Endodermal cell (in vitro differentiated cells): ENCODE results near the gene ACBD4. TPM values are rescaled to one million over a fixed set of nuclear protein-coding genes. Genes with fewer than 3 reads are reported as not detected.
A peak's percentile ranks its signal among the peaks of the same experiment; 100 is the strongest.

Source experiments
- DNase-seq: peaks from one replicate; pipeline ENCODE4 v3.0.0-alpha.2; 2017
- H3K27ac ChIP-seq: 2 replicates; pipeline ENCODE4 v1.5.1; 2013; ENCODE audit warnings: mild to moderate bottlenecking, low read depth, low read length, moderate library complexity
- H3K27me3 ChIP-seq: 2 replicates; pipeline ENCODE4 v1.6.1; 2013; ENCODE audit warnings: mild to moderate bottlenecking, low read length, moderate library complexity; ENCODE audit not compliant: insufficient read depth, control insufficient read depth, poor library complexity, severe bottlenecking
- H3K36me3 ChIP-seq: 2 replicates; pipeline ENCODE4 v1.7.0; 2013; ENCODE audit warnings: mild to moderate bottlenecking, low read length, moderate library complexity; ENCODE audit not compliant: control insufficient read depth, insufficient read depth
- H3K4me1 ChIP-seq: one replicate; pipeline ENCODE4 v1.7.0; 2013; ENCODE audit warnings: low read length; ENCODE audit not compliant: control insufficient read depth, insufficient read depth
- H3K4me3 ChIP-seq: 2 replicates; pipeline ENCODE4 v1.5.1; 2013; ENCODE audit warnings: mild to moderate bottlenecking, low read length, moderate library complexity
- H3K9ac ChIP-seq: 2 replicates; pipeline ENCODE4 v1.6.1; 2013; ENCODE audit warnings: mild to moderate bottlenecking, low read length, moderate library complexity; ENCODE audit not compliant: poor library complexity, severe bottlenecking; ENCODE audit errors: extremely low read depth
- H3K9me3 ChIP-seq: 2 replicates; pipeline ENCODE4 v1.6.1; 2013; ENCODE audit warnings: mild to moderate bottlenecking, low read length, moderate library complexity; ENCODE audit not compliant: control insufficient read depth
- H3K27ac Mint-ChIP-seq: 2 replicates; pipeline ENCODE4 v1.8.0; 2020; ENCODE audit warnings: mixed read lengths
- H3K27me3 Mint-ChIP-seq: 2 replicates; pipeline ENCODE4 v1.8.0; 2021; ENCODE audit warnings: mild to moderate bottlenecking, mixed read lengths; ENCODE audit not compliant: insufficient read depth
- H3K36me3 Mint-ChIP-seq: 2 replicates; pipeline ENCODE4 v1.8.0; 2020; ENCODE audit warnings: low read depth, mixed read lengths
- H3K4me1 Mint-ChIP-seq: 2 replicates; pipeline ENCODE4 v1.8.0; 2020; ENCODE audit warnings: mixed read lengths
- H3K4me3 Mint-ChIP-seq: 2 replicates; pipeline ENCODE4 v1.8.0; 2020; ENCODE audit warnings: mild to moderate bottlenecking, moderate library complexity, mixed read lengths
- H3K9me3 Mint-ChIP-seq: 2 replicates; pipeline ENCODE4 v1.8.0; 2020; ENCODE audit warnings: mild to moderate bottlenecking, mixed read lengths
- WGBS, 2 experiments: methylation state at CpG; one replicate each; pipeline versions ENCODE4 v1.1.5 to v1.1.7; 2013; ENCODE audit warnings: missing lambda C conversion rate in 2 of 2, mixed read lengths in 1 of 2; ENCODE audit not compliant: insufficient coverage in 1 of 2, insufficient read length in 1 of 2; 5-methylcytosine and 5-hydroxymethylcytosine counted together
- long read RNA-seq, 4 experiments: library from polyadenylated mRNA in 2 of 4; library from RNA in 1 of 4; library from capped mRNA in 1 of 4; stranded (forward) in 3 of 4; unstranded in 1 of 4; transcript quantifications; one replicate each; pipeline ENCODE4 v2.0.0, GENCODE V29; 2020 to 2021; ENCODE audit warnings: inconsistent platforms in 1 of 4
- polyA plus RNA-seq, 2 experiments: library from polyadenylated mRNA; stranded (reverse); fragments of 50-300 nt; gene quantifications; one replicate each; pipeline ENCODE4 v1.2.3, GENCODE V29; 2013
- total RNA-seq, 2 donors: library from RNA; stranded (reverse); fragmentation: NEBNext Ultra II Directional in 1 of 2; extraction: Animal tissue kit (Norgen Biotek cat#: 25700) in 1 of 2; gene quantifications; 2 replicates in 1 of 2; 3 replicates in 1 of 2; pipeline ENCODE4 v1.2.1, GENCODE V29; 2021
- TF ChIP-seq, protein P1 (sequence below): fragments of 200-600 bp; sonication (generic); conservative IDR thresholded peaks from 2 replicates; pipeline ENCODE4 v1.5.0; 2021; ENCODE audit warnings: antibody characterized with exemption, mild to moderate bottlenecking

The ACBD4 gene
- total RNA-seq, result 10 to 100 TPM; 17.4 to 19.5 TPM
- 6.8 TPM for polyA plus RNA-seq (2013, experiment 1 of 2)
- polyA plus RNA-seq (2013, experiment 2 of 2), result 6.0 TPM
- long read RNA-seq, experiment 1, partial matches to known transcripts, result 2 of 3 reads
- long read RNA-seq, experiment 1, other reads (novel, unspliced or antisense), result 1 of 3 reads
- long read RNA-seq, experiment 2, transcript ACBD4-207 (10 exons, 1,579 nt), result major isoform, 5 of 21 reads
- long read RNA-seq, experiment 2, partial matches to known transcripts, result 3 of 21 reads
- long read RNA-seq, experiment 2, other reads (novel, unspliced or antisense), result 10 of 21 reads
- long read RNA-seq, experiment 3, transcript ACBD4-201 (10 exons, 1,806 nt), result major isoform, 8 of 28 reads
- long read RNA-seq, experiment 3, partial matches to known transcripts, result 0 of 28 reads
- long read RNA-seq, experiment 3, other reads (novel, unspliced or antisense), result 16 of 28 reads
- long read RNA-seq, experiment 4, transcript ACBD4-207 (10 exons, 1,579 nt), result major isoform, 6 of 22 reads
- long read RNA-seq, experiment 4, partial matches to known transcripts, result 1 of 22 reads
- long read RNA-seq, experiment 4, other reads (novel, unspliced or antisense), result 12 of 22 reads

- Mint-ChIP-seq H3K4me1 (peaks cover 15% of the 10 kb centered on the region), H3K9me3 (no peaks in the 10 kb centered on the region), H3K36me3 (no peaks in the 10 kb centered on the region), H3K4me3 (peak within 1 kb of the TSS; percentile 62), H3K27me3 (no peaks in the 10 kb centered on the region), H3K27ac (peak within 1 kb of the TSS; percentile 17)
- Histone ChIP-seq H3K9me3 (no peaks in the 10 kb centered on the region), H3K27me3 (no peaks in the 10 kb centered on the region), H3K36me3 (no peaks in the 10 kb centered on the region), H3K4me3 (peak within 1 kb of the TSS; percentile 78), H3K4me1 (peaks cover 9% of the 10 kb centered on the region), H3K27ac (no peak within 1 kb of the TSS), H3K9ac (peak within 1 kb of the TSS; percentile 6)
- WGBS, 2 experiments, result 22 to 38% methylated on average over 16 to 40 of the region's 40 CpGs
- DNase-seq, result peak; percentile 100
- TF ChIP-seq, protein P1, sequence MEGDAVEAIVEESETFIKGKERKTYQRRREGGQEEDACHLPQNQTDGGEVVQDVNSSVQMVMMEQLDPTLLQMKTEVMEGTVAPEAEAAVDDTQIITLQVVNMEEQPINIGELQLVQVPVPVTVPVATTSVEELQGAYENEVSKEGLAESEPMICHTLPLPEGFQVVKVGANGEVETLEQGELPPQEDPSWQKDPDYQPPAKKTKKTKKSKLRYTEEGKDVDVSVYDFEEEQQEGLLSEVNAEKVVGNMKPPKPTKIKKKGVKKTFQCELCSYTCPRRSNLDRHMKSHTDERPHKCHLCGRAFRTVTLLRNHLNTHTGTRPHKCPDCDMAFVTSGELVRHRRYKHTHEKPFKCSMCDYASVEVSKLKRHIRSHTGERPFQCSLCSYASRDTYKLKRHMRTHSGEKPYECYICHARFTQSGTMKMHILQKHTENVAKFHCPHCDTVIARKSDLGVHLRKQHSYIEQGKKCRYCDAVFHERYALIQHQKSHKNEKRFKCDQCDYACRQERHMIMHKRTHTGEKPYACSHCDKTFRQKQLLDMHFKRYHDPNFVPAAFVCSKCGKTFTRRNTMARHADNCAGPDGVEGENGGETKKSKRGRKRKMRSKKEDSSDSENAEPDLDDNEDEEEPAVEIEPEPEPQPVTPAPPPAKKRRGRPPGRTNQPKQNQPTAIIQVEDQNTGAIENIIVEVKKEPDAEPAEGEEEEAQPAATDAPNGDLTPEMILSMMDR, result peak; percentile 100
Measured at GRCh38 chr17:45135192-45135977, at the start of gene ACBD4. Gene ACBD4, plus strand, starts transcription at chr17:45135687. Its CDS starts 458 bp downstream, at chr17:45136145.

GRCh38 chr17:45086391-45086790 lies 49.1 kb upstream of the ACBD4 start:
- Histone ChIP-seq H3K36me3 (peaks cover 84% of the 10 kb centered on the region), H3K9me3 (no peaks in the 10 kb centered on the region), H3K27ac (no peak overlapping the region), H3K4me3 (no peak overlapping the region), H3K4me1 (no peaks in the 10 kb centered on the region), H3K27me3 (no peaks in the 10 kb centered on the region), H3K9ac (no peak overlapping the region)
- Mint-ChIP-seq H3K9me3 (no peaks in the 10 kb centered on the region), H3K27me3 (no peaks in the 10 kb centered on the region), H3K4me1 (peaks cover 7% of the 10 kb centered on the region), H3K36me3 (peaks cover 67% of the 10 kb centered on the region), H3K27ac (no peak overlapping the region), H3K4me3 (no peak overlapping the region)
- DNase-seq, result no peak
- WGBS, 2 experiments, result 86 to 94% methylated on average over 2 to 4 of the region's 4 CpGs
- TF ChIP-seq, protein P1, result no peak

GRCh38 chr17:45086865-45087503 lies 48.5 kb upstream of the ACBD4 start:
- Histone ChIP-seq H3K36me3 (peaks cover 84% of the 10 kb centered on the region), H3K27ac (no peak overlapping the region), H3K27me3 (no peaks in the 10 kb centered on the region), H3K9me3 (no peaks in the 10 kb centered on the region), H3K9ac (no peak overlapping the region), H3K4me1 (no peaks in the 10 kb centered on the region), H3K4me3 (no peak overlapping the region)
- Mint-ChIP-seq H3K4me3 (no peak overlapping the region), H3K36me3 (peaks cover 66% of the 10 kb centered on the region), H3K27ac (no peak overlapping the region), H3K4me1 (peaks cover 7% of the 10 kb centered on the region), H3K9me3 (no peaks in the 10 kb centered on the region), H3K27me3 (no peaks in the 10 kb centered on the region)
- DNase-seq, result no peak
- TF ChIP-seq, protein P1, result no peak
- 90 to 92% methylated on average over 4 to 6 of the region's 6 CpGs for WGBS, 2 experiments
